Mammary epithelial cell (primary cell): ENCODE results near the gene TRIM60.

Experiments
- CTCF ChIP-seq, 2 donors: IDR thresholded peaks in 1 of 2; conservative IDR thresholded peaks in 1 of 2; 2 replicates each; pipeline ENCODE4 v1.5.1; 2011 to 2012; ENCODE audit warnings: inconsistent platforms in 2 of 2, low read length in 2 of 2, mild to moderate bottlenecking in 2 of 2, control low read depth in 1 of 2, low read depth in 1 of 2; ENCODE audit not compliant: insufficient read depth in 1 of 2; ENCODE audit errors: extremely low read depth in 1 of 2
- EZH2 ChIP-seq: IDR thresholded peaks from 2 replicates; pipeline ENCODE4 v1.6.1; 2012; ENCODE audit warnings: low read length, inconsistent platforms, borderline replicate concordance

GRCh38 chr4:165009493-165010227 is 22.1 kb upstream of the TRIM60 start:
- TF ChIP-seq CTCF (conservative IDR thresholded peaks at IDR 0.05 in 1 of 2, IDR thresholded peaks at IDR 0.05 in 1 of 2; ENCODE audit: extremely low read depth in 1 of 2, insufficient read depth in 1 of 2, low read depth in 1 of 2, low read length in 2 of 2) (no peak), EZH2 (no peak)
